Neural cell (in vitro differentiated cells): Measurements from ENCODE around the gene CREB3L2.

Experiments used
- EP300 ChIP-seq: fragments of 450-650 bp; conservative IDR thresholded peaks from 2 replicates; pipeline ENCODE4 v1.6.1; 2014; ENCODE audit warnings: antibody characterized with exemption, mild to moderate bottlenecking, moderate library complexity; ENCODE audit not compliant: poor library complexity, severe bottlenecking
- EZH2 ChIP-seq: fragments of 200-600, 300-800 bp; shearing (Covaris generic), sonication (generic); IDR thresholded peaks from 2 replicates; pipeline ENCODE4 v1.6.1; 2014; ENCODE audit warnings: antibody characterized with exemption, low read length, borderline replicate concordance, mild to moderate bottlenecking; ENCODE audit not compliant: insufficient read depth, poor library complexity, severe bottlenecking
- MXI1 ChIP-seq: fragments of 450-650 bp; conservative IDR thresholded peaks from 2 replicates; pipeline ENCODE4 v1.6.1; 2014; ENCODE audit warnings: antibody characterized with exemption, mild to moderate bottlenecking; ENCODE audit not compliant: poor library complexity, severe bottlenecking
- POLR2AphosphoS5 ChIP-seq: IDR thresholded peaks from 2 replicates; pipeline ENCODE4 v1.6.1; 2012
- RAD21 ChIP-seq: fragments of 450-650 bp; conservative IDR thresholded peaks from 2 replicates; pipeline ENCODE4 v1.6.1; 2014; ENCODE audit warnings: antibody characterized with exemption, mild to moderate bottlenecking, moderate library complexity
- SMC3 ChIP-seq: fragments of 450-650 bp; conservative IDR thresholded peaks from 2 replicates; pipeline ENCODE4 v1.6.1; 2014; ENCODE audit warnings: antibody characterized with exemption, mild to moderate bottlenecking, moderate library complexity; ENCODE audit not compliant: poor library complexity
- TAF1 ChIP-seq: IDR thresholded peaks from 2 replicates; pipeline ENCODE4 v1.6.1; 2012; ENCODE audit warnings: low read depth
- TF ChIP-seq, protein P1 (sequence below): fragments of 450-650 bp; IDR thresholded peaks from 2 replicates; pipeline ENCODE4 v1.5.1; 2014; ENCODE audit warnings: antibody characterized with exemption, mild to moderate bottlenecking, moderate library complexity; ENCODE audit not compliant: poor library complexity, severe bottlenecking
- TF ChIP-seq, protein P2 (sequence below): IDR thresholded peaks from 2 replicates; pipeline ENCODE4 v1.6.1; 2012; ENCODE audit warnings: borderline replicate concordance

DNA sequence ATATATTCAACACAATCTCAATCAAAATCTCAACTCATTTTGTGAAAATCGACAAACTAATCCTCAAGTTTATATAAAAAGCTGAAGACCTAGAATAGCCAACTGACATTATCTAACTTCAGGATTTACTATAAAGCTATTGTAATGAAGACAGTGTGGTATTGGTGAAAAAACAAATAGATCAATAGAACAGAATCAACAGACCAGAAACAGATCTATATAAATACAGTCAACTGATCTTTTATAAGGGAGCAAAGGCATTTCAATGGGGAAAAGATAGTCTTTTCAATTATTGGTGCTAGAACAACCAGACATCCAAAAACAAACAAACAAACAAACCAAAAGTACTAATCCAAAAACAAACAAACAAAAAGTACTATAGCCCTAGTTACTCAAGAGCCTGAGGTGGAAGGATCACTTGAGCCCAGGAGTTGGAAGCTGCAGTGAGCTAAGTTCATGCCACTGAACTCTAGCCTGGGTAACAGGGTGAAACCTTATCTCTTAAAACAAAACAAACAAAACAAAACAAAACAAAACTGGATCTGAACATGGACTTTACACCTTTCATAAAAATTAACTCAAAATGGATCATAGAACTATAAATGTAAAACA lies 47.7 kb upstream of the CREB3L2 start:
- TF ChIP-seq, protein P1, sequence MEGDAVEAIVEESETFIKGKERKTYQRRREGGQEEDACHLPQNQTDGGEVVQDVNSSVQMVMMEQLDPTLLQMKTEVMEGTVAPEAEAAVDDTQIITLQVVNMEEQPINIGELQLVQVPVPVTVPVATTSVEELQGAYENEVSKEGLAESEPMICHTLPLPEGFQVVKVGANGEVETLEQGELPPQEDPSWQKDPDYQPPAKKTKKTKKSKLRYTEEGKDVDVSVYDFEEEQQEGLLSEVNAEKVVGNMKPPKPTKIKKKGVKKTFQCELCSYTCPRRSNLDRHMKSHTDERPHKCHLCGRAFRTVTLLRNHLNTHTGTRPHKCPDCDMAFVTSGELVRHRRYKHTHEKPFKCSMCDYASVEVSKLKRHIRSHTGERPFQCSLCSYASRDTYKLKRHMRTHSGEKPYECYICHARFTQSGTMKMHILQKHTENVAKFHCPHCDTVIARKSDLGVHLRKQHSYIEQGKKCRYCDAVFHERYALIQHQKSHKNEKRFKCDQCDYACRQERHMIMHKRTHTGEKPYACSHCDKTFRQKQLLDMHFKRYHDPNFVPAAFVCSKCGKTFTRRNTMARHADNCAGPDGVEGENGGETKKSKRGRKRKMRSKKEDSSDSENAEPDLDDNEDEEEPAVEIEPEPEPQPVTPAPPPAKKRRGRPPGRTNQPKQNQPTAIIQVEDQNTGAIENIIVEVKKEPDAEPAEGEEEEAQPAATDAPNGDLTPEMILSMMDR, result no peak
- TF ChIP-seq RAD21, result no peak
- no peak for TF ChIP-seq POLR2AphosphoS5
- no peak for TF ChIP-seq EZH2
- TF ChIP-seq, protein P2, sequence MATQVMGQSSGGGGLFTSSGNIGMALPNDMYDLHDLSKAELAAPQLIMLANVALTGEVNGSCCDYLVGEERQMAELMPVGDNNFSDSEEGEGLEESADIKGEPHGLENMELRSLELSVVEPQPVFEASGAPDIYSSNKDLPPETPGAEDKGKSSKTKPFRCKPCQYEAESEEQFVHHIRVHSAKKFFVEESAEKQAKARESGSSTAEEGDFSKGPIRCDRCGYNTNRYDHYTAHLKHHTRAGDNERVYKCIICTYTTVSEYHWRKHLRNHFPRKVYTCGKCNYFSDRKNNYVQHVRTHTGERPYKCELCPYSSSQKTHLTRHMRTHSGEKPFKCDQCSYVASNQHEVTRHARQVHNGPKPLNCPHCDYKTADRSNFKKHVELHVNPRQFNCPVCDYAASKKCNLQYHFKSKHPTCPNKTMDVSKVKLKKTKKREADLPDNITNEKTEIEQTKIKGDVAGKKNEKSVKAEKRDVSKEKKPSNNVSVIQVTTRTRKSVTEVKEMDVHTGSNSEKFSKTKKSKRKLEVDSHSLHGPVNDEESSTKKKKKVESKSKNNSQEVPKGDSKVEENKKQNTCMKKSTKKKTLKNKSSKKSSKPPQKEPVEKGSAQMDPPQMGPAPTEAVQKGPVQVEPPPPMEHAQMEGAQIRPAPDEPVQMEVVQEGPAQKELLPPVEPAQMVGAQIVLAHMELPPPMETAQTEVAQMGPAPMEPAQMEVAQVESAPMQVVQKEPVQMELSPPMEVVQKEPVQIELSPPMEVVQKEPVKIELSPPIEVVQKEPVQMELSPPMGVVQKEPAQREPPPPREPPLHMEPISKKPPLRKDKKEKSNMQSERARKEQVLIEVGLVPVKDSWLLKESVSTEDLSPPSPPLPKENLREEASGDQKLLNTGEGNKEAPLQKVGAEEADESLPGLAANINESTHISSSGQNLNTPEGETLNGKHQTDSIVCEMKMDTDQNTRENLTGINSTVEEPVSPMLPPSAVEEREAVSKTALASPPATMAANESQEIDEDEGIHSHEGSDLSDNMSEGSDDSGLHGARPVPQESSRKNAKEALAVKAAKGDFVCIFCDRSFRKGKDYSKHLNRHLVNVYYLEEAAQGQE, result no peak
- no peak for TF ChIP-seq MXI1
- TF ChIP-seq SMC3, result no peak
- TF ChIP-seq EP300, result no peak
- TF ChIP-seq TAF1, result no peak
